H9 (cell line): ENCODE results near the gene NFX1. TPM values are rescaled to one million over a fixed set of nuclear protein-coding genes. Genes with fewer than 3 reads are reported as not detected.

ENCODE experiments used
- DNase-seq: peaks from one replicate; pipeline ENCODE4 v3.0.0-alpha.2; 2017
- H2AFZ ChIP-seq: one replicate; pipeline ENCODE4 v1.6.1; 2013; ENCODE audit warnings: mild to moderate bottlenecking, low read length, control low read depth, moderate library complexity
- H2AK5ac ChIP-seq: 2 replicates; pipeline ENCODE4 v1.6.1; 2013; ENCODE audit warnings: low read length, control low read depth, mixed read lengths; ENCODE audit not compliant: insufficient read length
- H2BK120ac ChIP-seq: one replicate; pipeline ENCODE4 v1.6.1; 2013; ENCODE audit warnings: low read depth, mild to moderate bottlenecking, low read length, control low read depth, inconsistent platforms; ENCODE audit not compliant: poor library complexity, severe bottlenecking
- H2BK12ac ChIP-seq: 2 replicates; pipeline ENCODE4 v1.6.1; 2013; ENCODE audit warnings: low read length, control low read depth, mixed read lengths, low read depth; ENCODE audit not compliant: insufficient read length
- H2BK15ac ChIP-seq: 2 replicates; pipeline ENCODE4 v1.6.1; 2013; ENCODE audit warnings: low read depth, low read length, control low read depth
- H2BK20ac ChIP-seq: one replicate; pipeline ENCODE4 v1.6.1; 2013; ENCODE audit warnings: low read depth, mild to moderate bottlenecking, low read length, control low read depth, inconsistent platforms; ENCODE audit not compliant: poor library complexity, severe bottlenecking
- H2BK5ac ChIP-seq: 2 replicates; pipeline ENCODE4 v1.6.1; 2013; ENCODE audit warnings: low read length, control low read depth, mixed read lengths; ENCODE audit not compliant: insufficient read length
- H3K14ac ChIP-seq: 2 replicates; pipeline ENCODE4 v1.6.1; 2013; ENCODE audit warnings: low read length, control low read depth; ENCODE audit not compliant: insufficient read depth
- H3K18ac ChIP-seq: 2 replicates; pipeline ENCODE4 v1.6.1; 2013; ENCODE audit warnings: low read depth, mild to moderate bottlenecking, mixed read lengths, low read length, control low read depth; ENCODE audit not compliant: insufficient read length
- H3K23ac ChIP-seq: 2 replicates; pipeline ENCODE4 v1.6.1; 2013; ENCODE audit warnings: low read length, control low read depth, mixed read lengths, low read depth; ENCODE audit not compliant: insufficient read length
- H3K23me2 ChIP-seq: 2 replicates; pipeline ENCODE4 v1.6.1; 2013; ENCODE audit warnings: low read depth, mild to moderate bottlenecking, mixed read lengths, low read length, control low read depth; ENCODE audit not compliant: insufficient read length, poor library complexity, severe bottlenecking
- H3K27ac ChIP-seq: 2 replicates; pipeline ENCODE4 v1.5.1; 2013; ENCODE audit warnings: low read length, control low read depth, mixed read lengths, low read depth; ENCODE audit not compliant: insufficient read length
- H3K27me3 ChIP-seq: 2 replicates; pipeline ENCODE4 v1.6.1; 2013; ENCODE audit warnings: low read length, control low read depth, inconsistent platforms; ENCODE audit not compliant: insufficient read depth
- H3K4ac ChIP-seq: 2 replicates; pipeline ENCODE4 v1.6.1; 2013; ENCODE audit warnings: low read depth, mild to moderate bottlenecking, control low read depth, inconsistent platforms, low read length, moderate library complexity
- H3K4me1 ChIP-seq: 2 replicates; pipeline ENCODE4 v1.6.1; 2013; ENCODE audit warnings: low read length, control low read depth, inconsistent platforms; ENCODE audit not compliant: insufficient read depth
- H3K4me2 ChIP-seq: 2 replicates; pipeline ENCODE4 v1.6.1; 2013; ENCODE audit warnings: low read length, control low read depth, mixed read lengths; ENCODE audit not compliant: insufficient read length, insufficient read depth
- H3K56ac ChIP-seq: 2 replicates; pipeline ENCODE4 v1.6.1; 2013; ENCODE audit warnings: low read depth, mild to moderate bottlenecking, mixed read lengths, low read length, control low read depth; ENCODE audit not compliant: insufficient read length
- H3K79me1 ChIP-seq: 2 replicates; pipeline ENCODE4 v1.6.1; 2013; ENCODE audit warnings: low read depth, mild to moderate bottlenecking, moderate library complexity, low read length, control low read depth, inconsistent platforms; ENCODE audit not compliant: insufficient read depth, poor library complexity, severe bottlenecking
- H3K79me2 ChIP-seq: 2 replicates; pipeline ENCODE4 v1.6.1; 2013; ENCODE audit warnings: low read length, control low read depth, inconsistent platforms; ENCODE audit not compliant: insufficient read depth
- H3K9ac ChIP-seq: 2 replicates; pipeline ENCODE4 v1.6.1; 2013; ENCODE audit warnings: low read length, control low read depth, mixed read lengths; ENCODE audit not compliant: insufficient read length; ENCODE audit errors: extremely low read depth
- H3K9me3 ChIP-seq: one replicate; pipeline ENCODE4 v1.6.1; 2013; ENCODE audit warnings: low read depth, low read length, inconsistent platforms; ENCODE audit not compliant: control insufficient read depth
- H3T11ph ChIP-seq: one replicate; pipeline ENCODE4 v1.6.1; 2013; ENCODE audit warnings: mild to moderate bottlenecking, low read length, control low read depth, inconsistent platforms
- H4K20me1 ChIP-seq: one replicate; pipeline ENCODE4 v1.6.1; 2013; ENCODE audit not compliant: control insufficient read depth, insufficient read length, insufficient read depth
- H4K5ac ChIP-seq: 2 replicates; pipeline ENCODE4 v1.6.1; 2013; ENCODE audit warnings: low read depth, mild to moderate bottlenecking, mixed read lengths, low read length, control low read depth; ENCODE audit not compliant: insufficient read length
- H4K8ac ChIP-seq: replicated peaks from 2 replicates; pipeline ENCODE4 v1.6.1; 2013; ENCODE audit warnings: low read length, control low read depth, mixed read lengths, low read depth; ENCODE audit not compliant: insufficient read length
- H4K91ac ChIP-seq: 2 replicates; pipeline ENCODE4 v1.6.1; 2013; ENCODE audit warnings: low read depth, mild to moderate bottlenecking, moderate library complexity, mixed read lengths, low read length, control low read depth; ENCODE audit not compliant: insufficient read length
- H3K27ac Mint-ChIP-seq, 3 experiments: 2 replicates in 2 of 3; 3 replicates in 1 of 3; pipeline ENCODE4 v1.8.0; 2020 to 2021; ENCODE audit warnings: mixed read lengths in 3 of 3, mild to moderate bottlenecking in 1 of 3, moderate library complexity in 1 of 3
- H3K27me3 Mint-ChIP-seq: 2 replicates; pipeline ENCODE4 v1.8.0; 2021; ENCODE audit warnings: low read depth, mild to moderate bottlenecking, moderate library complexity, mixed read lengths
- H3K36me3 Mint-ChIP-seq, 3 experiments: 2 replicates in 2 of 3; 3 replicates in 1 of 3; pipeline ENCODE4 v1.8.0; 2020 to 2021; ENCODE audit warnings: low read depth in 3 of 3, mixed read lengths in 3 of 3; ENCODE audit not compliant: insufficient read depth in 1 of 3
- H3K4me1 Mint-ChIP-seq, 2 experiments: 2 replicates each; pipeline ENCODE4 v1.8.0; 2020; ENCODE audit warnings: mixed read lengths in 2 of 2
- H3K4me3 Mint-ChIP-seq, 2 experiments: 2 replicates in 1 of 2; 3 replicates in 1 of 2; pipeline ENCODE4 v1.8.0; 2020 to 2021; ENCODE audit warnings: mild to moderate bottlenecking in 2 of 2, mixed read lengths in 2 of 2, moderate library complexity in 1 of 2
- H3K9me3 Mint-ChIP-seq, 2 experiments: 2 replicates in 1 of 2; 3 replicates in 1 of 2; pipeline ENCODE4 v1.8.0; 2020; ENCODE audit warnings: mild to moderate bottlenecking in 2 of 2, mixed read lengths in 2 of 2, moderate library complexity in 1 of 2
- CTCF ChIP-seq: fragments of 200-600 bp; sonication (generic); conservative IDR thresholded peaks from 3 replicates; pipeline ENCODE4 v1.8.0; 2021; ENCODE audit warnings: antibody characterized with exemption, mild to moderate bottlenecking
- whole genome bisulfite sequencing: extraction: QIAGEN DNeasy Blood & Tissue Kit; methylation state at CpG from one replicate; pipeline ENCODE4 v1.1.7; 2013; ENCODE audit warnings: missing lambda C conversion rate, low lambda C conversion rate, mixed read lengths; ENCODE audit not compliant: insufficient read length; ENCODE audit errors: extremely low coverage; 5-methylcytosine and 5-hydroxymethylcytosine counted together
- total RNA-seq: library from RNA; stranded (reverse); gene quantifications from 2 replicates; pipeline ENCODE4 v1.2.1, GENCODE V29; 2021

Gene NFX1
- total RNA-seq, 1 experiment from 2014 or later: 35.1 TPM

- H3K27ac Mint-ChIP-seq: no peak overlapping the region
- DNase-seq: no peak
- no peak overlapping the region for H3K4me3 Mint-ChIP-seq
- no peaks in the 10 kb centered on the region for H3K79me2 ChIP-seq
- H3K18ac ChIP-seq: no peak overlapping the region
- no peak overlapping the region for H3K27ac ChIP-seq
- no peaks in the 10 kb centered on the region for H3K4me1 Mint-ChIP-seq
- H3K27me3 Mint-ChIP-seq: no peaks in the 10 kb centered on the region
- no peaks in the 10 kb centered on the region; a peak in 1 of 5 replicates for H3K9me3 Mint-ChIP-seq
- no peak overlapping the region for H2BK120ac ChIP-seq
- H3K9me3 ChIP-seq: no peaks in the 10 kb centered on the region
- no peak overlapping the region for H2AK5ac ChIP-seq
- no peak overlapping the region for H3K56ac ChIP-seq
- no peaks in the 10 kb centered on the region for H3K27me3 ChIP-seq
- WGBS: no CpG with 5 or more reads among the region's 2 CpGs
- H3K36me3 Mint-ChIP-seq: peaks cover 22 to 74% (median 58%) of the 10 kb centered on the region in 3 experiments
- no peaks in the 10 kb centered on the region for H3K79me1 ChIP-seq
- no peak for TF ChIP-seq CTCF
- H2BK12ac ChIP-seq: no peak overlapping the region
- H3K9ac ChIP-seq: no peak overlapping the region
- H3K14ac ChIP-seq: no peak overlapping the region
- no peak overlapping the region for H3K4ac ChIP-seq
- no peak overlapping the region for H3K23ac ChIP-seq
- H4K8ac ChIP-seq: no peak overlapping the region
- no peaks in the 10 kb centered on the region for H4K20me1 ChIP-seq
- H4K5ac ChIP-seq: no peak overlapping the region
- no peak overlapping the region for H4K91ac ChIP-seq
- no peak overlapping the region for H2BK15ac ChIP-seq
- H2AFZ ChIP-seq: no peak overlapping the region
- H2BK5ac ChIP-seq: no peak overlapping the region
- no peaks in the 10 kb centered on the region for H3K4me1 ChIP-seq
- H2BK20ac ChIP-seq: no peak overlapping the region
- no peak overlapping the region for H3K4me2 ChIP-seq
- H3K23me2 ChIP-seq: no peaks in the 10 kb centered on the region
- H3T11ph ChIP-seq: no peak overlapping the region
These were observed 21.6 kb downstream of the NFX1 start for GRCh38 chr9:33311953-33312352.
